AG04450 (cell line): ENCODE results near the gene SCPEP1. TPM values are rescaled to one million over a fixed set of nuclear protein-coding genes. Genes with fewer than 3 reads are reported as not detected.

ENCODE experiments used
- CTCF ChIA-PET: fragments of 300-600, 350-600 bp; formaldehyde crosslinking; extraction: SDS; loops from one replicate; lab custom pipeline; 2022; ENCODE audit warnings: antibody characterized with exemption, inconsistent platforms; lab: Charles Lee
- POLR2A ChIA-PET: fragments of 350-600 bp; formaldehyde crosslinking; extraction: SDS; loops from one replicate; lab custom pipeline; 2021; ENCODE audit warnings: antibody characterized with exemption, inconsistent platforms; lab: Yijun Ruan, JAX
- DNase-seq: peaks from one replicate; pipeline ENCODE4 v3.0.0-alpha.2; 2011; ENCODE audit warnings: low read depth, low spot score
- H3K27ac ChIP-seq: one replicate; pipeline ENCODE4 v1.5.1; 2012; ENCODE audit warnings: low read depth, low read length, control low read depth
- H3K27me3 ChIP-seq: one replicate; pipeline ENCODE4 v1.6.0; 2012; ENCODE audit warnings: low read length; ENCODE audit not compliant: control insufficient read depth, insufficient read depth
- H3K4me3 ChIP-seq: 2 replicates; pipeline ENCODE4 v1.5.1; 2011; ENCODE audit warnings: mild to moderate bottlenecking, low read depth, low read length, control low read depth
- H3K9me3 ChIP-seq: 2 replicates; pipeline ENCODE4 v1.5.1; 2012; ENCODE audit warnings: low read length; ENCODE audit not compliant: control insufficient read depth, insufficient read depth
- polyA plus RNA-seq: library from polyadenylated mRNA; depleted of rRNA; stranded (reverse); fragments of >200 nt; gene quantifications from 2 replicates; pipeline ENCODE4 v1.2.3, GENCODE V29; 2011
- TF ChIP-seq, protein P1 (sequence below): IDR thresholded peaks from 2 replicates; pipeline ENCODE4 v1.5.1; 2011; ENCODE audit warnings: low read depth, low read length, control low read depth, inconsistent platforms

Gene SCPEP1
- polyA plus RNA-seq, 1 experiment: 66.4 TPM

DNA sequence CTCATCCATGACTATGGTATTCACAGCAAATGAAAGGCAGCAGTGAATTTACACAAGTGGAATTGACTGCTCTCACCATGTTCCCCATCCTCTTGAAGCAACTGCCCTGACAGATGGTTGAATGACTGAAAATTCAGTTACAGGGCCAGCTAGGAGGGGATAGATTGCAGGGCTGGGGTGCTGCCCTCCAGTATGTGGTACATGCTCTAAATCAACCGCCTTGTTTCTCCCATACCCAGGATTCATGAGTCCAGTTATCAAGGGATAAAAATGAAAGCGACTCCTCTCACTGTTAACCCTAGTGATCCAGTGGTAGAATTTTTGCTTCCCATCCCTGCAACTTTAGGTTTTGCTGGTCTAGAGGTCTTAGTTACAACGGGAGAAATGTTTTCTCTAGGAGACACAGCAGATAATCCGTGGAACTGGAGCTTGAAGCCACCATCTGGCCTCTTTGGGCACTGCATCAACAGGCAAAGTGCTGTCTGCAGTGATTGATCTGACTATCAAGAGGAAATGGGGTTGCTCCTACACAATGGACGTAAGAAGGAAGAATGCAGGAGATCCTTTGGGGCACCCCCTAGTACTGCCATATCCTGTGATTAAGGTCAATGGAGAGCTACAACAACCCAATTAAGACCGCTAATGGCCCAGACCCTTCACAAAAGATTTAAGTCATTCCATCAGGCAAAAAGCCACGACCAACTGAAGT lies 32.0 kb downstream of the SCPEP1 start:
- POLR2A ChIA-PET: no interaction called here
- DNase-seq: no peak

DNA sequence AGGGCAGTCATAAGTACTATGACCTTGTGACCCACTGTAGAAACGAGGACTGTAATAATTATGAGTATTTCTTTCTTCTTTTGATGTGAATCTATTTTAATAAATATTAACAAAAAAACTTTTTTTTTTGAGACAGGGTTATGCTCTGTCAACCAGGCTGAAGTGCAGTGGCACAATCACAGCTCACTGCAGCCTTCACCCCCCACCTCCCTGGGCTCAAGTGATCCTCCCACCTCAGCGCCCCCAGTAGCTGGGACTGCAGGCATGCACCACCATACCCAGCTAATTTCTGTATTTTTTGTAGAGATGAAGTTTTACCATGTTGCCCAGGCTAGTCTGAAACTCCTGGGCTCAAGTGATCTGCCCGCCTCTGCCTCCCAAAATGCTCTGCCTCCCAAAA lies 32.6 kb downstream of the SCPEP1 start:
- Histone ChIP-seq H3K4me3 (no peak overlapping the region), H3K27me3 (no peaks in the 10 kb centered on the region), H3K27ac (no peak overlapping the region), H3K9me3 (no peaks in the 10 kb centered on the region)
- CTCF ChIA-PET: interaction anchor here (0.5 to 1.8 kb wide), 16 partner anchors 9 to 1596 kb away, joined by 3 to 7 read pairs (median 4); no protein-coding TSS in a partner anchor
- TF ChIP-seq, protein P1, sequence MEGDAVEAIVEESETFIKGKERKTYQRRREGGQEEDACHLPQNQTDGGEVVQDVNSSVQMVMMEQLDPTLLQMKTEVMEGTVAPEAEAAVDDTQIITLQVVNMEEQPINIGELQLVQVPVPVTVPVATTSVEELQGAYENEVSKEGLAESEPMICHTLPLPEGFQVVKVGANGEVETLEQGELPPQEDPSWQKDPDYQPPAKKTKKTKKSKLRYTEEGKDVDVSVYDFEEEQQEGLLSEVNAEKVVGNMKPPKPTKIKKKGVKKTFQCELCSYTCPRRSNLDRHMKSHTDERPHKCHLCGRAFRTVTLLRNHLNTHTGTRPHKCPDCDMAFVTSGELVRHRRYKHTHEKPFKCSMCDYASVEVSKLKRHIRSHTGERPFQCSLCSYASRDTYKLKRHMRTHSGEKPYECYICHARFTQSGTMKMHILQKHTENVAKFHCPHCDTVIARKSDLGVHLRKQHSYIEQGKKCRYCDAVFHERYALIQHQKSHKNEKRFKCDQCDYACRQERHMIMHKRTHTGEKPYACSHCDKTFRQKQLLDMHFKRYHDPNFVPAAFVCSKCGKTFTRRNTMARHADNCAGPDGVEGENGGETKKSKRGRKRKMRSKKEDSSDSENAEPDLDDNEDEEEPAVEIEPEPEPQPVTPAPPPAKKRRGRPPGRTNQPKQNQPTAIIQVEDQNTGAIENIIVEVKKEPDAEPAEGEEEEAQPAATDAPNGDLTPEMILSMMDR: no peak
- no peak for DNase-seq
- POLR2A ChIA-PET: interaction anchor here (0.6 kb wide), 1 partner anchor 185 kb away, joined by 3 read pairs; no protein-coding TSS in a partner anchor

More for the DNA sequence above, 32.0 kb downstream of the SCPEP1 start:
- TF ChIP-seq, protein P1: peak; percentile 78
- CTCF ChIA-PET: interaction anchor here (0.5 to 1.8 kb wide), 16 partner anchors 8 to 1595 kb away, joined by 3 to 7 read pairs (median 4); no protein-coding TSS in a partner anchor
- H3K4me3 ChIP-seq: no peak overlapping the region
- H3K9me3 ChIP-seq: no peaks in the 10 kb centered on the region
- H3K27ac ChIP-seq: no peak overlapping the region
- no peaks in the 10 kb centered on the region for H3K27me3 ChIP-seq

DNA sequence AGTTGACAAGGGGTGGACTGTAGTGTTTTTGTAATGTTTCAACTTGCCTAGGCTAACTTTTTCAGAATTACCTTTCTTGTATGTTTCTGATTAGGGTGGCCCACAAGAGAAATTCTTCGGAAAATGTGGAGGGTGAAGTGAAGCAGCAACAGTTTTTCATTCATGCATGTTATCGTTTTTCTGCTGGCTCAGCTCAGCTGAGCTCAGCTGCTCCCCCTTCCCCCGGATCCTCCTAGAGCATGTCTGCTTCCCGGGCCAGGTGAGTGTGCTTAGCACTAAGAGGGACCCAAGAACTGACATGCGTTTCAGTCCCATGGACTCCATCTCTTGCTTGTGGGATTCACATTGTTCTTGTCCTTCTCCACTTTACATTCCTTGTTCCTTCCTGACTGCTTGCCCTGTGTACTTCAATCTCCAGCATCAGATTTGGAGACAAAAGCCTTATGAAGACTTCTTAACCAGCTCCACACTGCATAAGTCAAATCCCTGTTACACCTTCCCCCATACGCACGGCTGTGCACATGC lies 33.6 kb downstream of the SCPEP1 start:
- Histone ChIP-seq H3K9me3 (no peaks in the 10 kb centered on the region), H3K27ac (no peak overlapping the region), H3K27me3 (no peaks in the 10 kb centered on the region), H3K4me3 (no peak overlapping the region)
- no peak for DNase-seq
- ChIA-PET CTCF (interaction anchor here (1.6 kb wide), 1 partner anchor 192 kb away, joined by 7 read pairs; no protein-coding TSS in a partner anchor), POLR2A (interaction anchor here (0.7 kb wide), 1 partner anchor 821 kb away, joined by 12 read pairs; no protein-coding TSS in a partner anchor)
- TF ChIP-seq, protein P1: no peak

DNA sequence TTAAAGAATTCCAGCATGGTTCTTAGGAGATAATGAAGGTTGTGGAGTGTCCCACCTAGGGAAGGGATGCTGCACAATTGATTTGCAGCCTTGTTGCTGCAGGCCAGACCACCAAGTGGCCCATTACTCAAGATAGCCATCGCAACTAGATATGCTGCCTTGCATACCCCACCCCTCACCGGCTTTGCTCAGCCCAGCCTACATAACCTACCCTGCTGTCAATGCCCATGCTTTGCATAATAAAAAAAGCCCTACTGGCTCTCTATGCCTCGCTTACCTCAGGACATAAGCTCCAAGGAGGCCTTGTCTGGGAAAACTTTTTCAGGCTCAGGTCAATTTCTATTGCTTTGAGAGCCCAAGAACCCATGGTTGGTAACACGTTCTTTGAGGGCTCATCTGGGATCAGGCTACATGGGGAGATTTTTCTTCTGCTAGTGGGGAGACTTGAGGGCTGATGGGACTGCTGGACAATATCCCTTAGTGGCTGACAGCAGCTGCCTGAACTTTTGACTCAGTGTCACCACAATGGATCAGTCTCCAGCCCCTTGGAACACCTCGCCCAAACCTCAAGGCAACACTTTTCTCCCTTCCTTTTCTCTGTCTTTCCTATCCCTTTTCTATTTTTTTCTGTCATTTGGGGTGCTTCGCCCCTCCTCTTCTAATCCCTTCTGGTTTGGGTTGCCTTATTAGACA lies 38.3 kb downstream of the SCPEP1 start:
- no peak for DNase-seq
- H3K4me3 ChIP-seq: no peak overlapping the region
- no peaks in the 10 kb centered on the region for H3K27me3 ChIP-seq
- ChIA-PET POLR2A (no interaction called here), CTCF (no interaction called here)
- no peaks in the 10 kb centered on the region for H3K9me3 ChIP-seq
- H3K27ac ChIP-seq: no peak overlapping the region
- TF ChIP-seq, protein P1: no peak
